GM23338 (cell line): ENCODE measurements around the gene AP2M1. TPM values are rescaled to one million over a fixed set of nuclear protein-coding genes. Genes with fewer than 3 reads are reported as not detected.

Source experiments
- ATAC-seq: fragments of 200-7000 bp; cut with Tn5 transposase; 3 replicates; pipeline ENCODE4 v1.9.1; 2020
- DNase-seq: peaks from one replicate; pipeline ENCODE4 v3.0.0-alpha.2; 2015; ENCODE audit warnings: low spot score
- H2AFZ ChIP-seq: fragments of 200-600 bp; sonication (generic); 2 replicates; pipeline ENCODE4 v1.8.0; 2016; ENCODE audit warnings: antibody characterized with exemption, mild to moderate bottlenecking, moderate library complexity
- H3F3A ChIP-seq: fragments of 200-600 bp; sonication (generic); replicated peaks from 2 replicates; pipeline ENCODE4 v1.8.0; 2017; ENCODE audit warnings: antibody characterized with exemption, mixed run types, low read depth
- H3K27ac ChIP-seq: fragments of 200-600 bp; sonication (generic); 2 replicates; pipeline ENCODE4 v1.6.1; 2016; ENCODE audit warnings: low read depth
- H3K27me3 ChIP-seq: fragments of 200-600 bp; sonication (generic); 2 replicates; pipeline ENCODE4 v1.8.0; 2016; ENCODE audit warnings: mild to moderate bottlenecking, mixed run types, moderate library complexity; ENCODE audit not compliant: insufficient read depth
- H3K36me3 ChIP-seq: fragments of 200-600 bp; sonication (generic); 2 replicates; pipeline ENCODE4 v1.8.0; 2016; ENCODE audit warnings: mild to moderate bottlenecking; ENCODE audit not compliant: insufficient read depth
- H3K4me1 ChIP-seq: fragments of 200-600 bp; sonication (generic); 2 replicates; pipeline ENCODE4 v1.8.0; 2016; ENCODE audit warnings: mild to moderate bottlenecking, moderate library complexity; ENCODE audit not compliant: insufficient read depth
- H3K4me2 ChIP-seq: fragments of 200-600 bp; sonication (generic); 2 replicates; pipeline ENCODE4 v1.7.1; 2017; ENCODE audit warnings: mixed run types
- H3K4me3 ChIP-seq: fragments of 200-600 bp; sonication (generic); 2 replicates; pipeline ENCODE4 v1.6.1; 2016; ENCODE audit warnings: mixed run types
- H3K79me2 ChIP-seq: fragments of 200-600 bp; sonication (generic); replicated peaks from 2 replicates; pipeline ENCODE4 v1.8.0; 2017; ENCODE audit warnings: mild to moderate bottlenecking; ENCODE audit not compliant: insufficient read depth
- H3K9me2 ChIP-seq: fragments of 200-600 bp; sonication (generic); 2 replicates; pipeline ENCODE4 v1.8.0; 2017; ENCODE audit not compliant: insufficient read depth
- H4K20me1 ChIP-seq: fragments of 200-600 bp; sonication (generic); replicated peaks from 2 replicates; pipeline ENCODE4 v1.8.0; 2017; ENCODE audit warnings: mild to moderate bottlenecking; ENCODE audit not compliant: insufficient read depth
- H3K27ac Mint-ChIP-seq: 2 replicates; pipeline ENCODE4 v1.8.0; 2020; ENCODE audit warnings: inconsistent platforms, mild to moderate bottlenecking, moderate library complexity, mixed read lengths
- H3K27me3 Mint-ChIP-seq: 3 replicates; pipeline ENCODE4 v1.8.0; 2022; ENCODE audit warnings: low read depth, mild to moderate bottlenecking, moderate library complexity, mixed read lengths, inconsistent platforms; ENCODE audit not compliant: insufficient read depth, poor library complexity
- H3K36me3 Mint-ChIP-seq: 3 replicates; pipeline ENCODE4 v1.8.0; 2021; ENCODE audit warnings: low read depth, mild to moderate bottlenecking, inconsistent platforms, moderate library complexity, mixed read lengths
- H3K4me1 Mint-ChIP-seq: 3 replicates; pipeline ENCODE4 v1.8.0; 2020; ENCODE audit warnings: mild to moderate bottlenecking, inconsistent platforms, mixed read lengths
- H3K4me3 Mint-ChIP-seq: 3 replicates; pipeline ENCODE4 v1.8.0; 2021; ENCODE audit warnings: moderate library complexity, mild to moderate bottlenecking, inconsistent platforms, mixed read lengths
- H3K9me3 Mint-ChIP-seq: 3 replicates; pipeline ENCODE4 v1.8.0; 2020; ENCODE audit warnings: moderate library complexity, mild to moderate bottlenecking, inconsistent platforms, mixed read lengths
- CREB1 ChIP-seq: fragments of 250-450 bp; sonication (Bioruptor Pico); IDR thresholded peaks from 2 replicates; pipeline ENCODE4 v1.5.0; 2020; ENCODE audit warnings: low read depth, mild to moderate bottlenecking, moderate library complexity
- ETS1 ChIP-seq: IDR thresholded peaks from 2 replicates; pipeline ENCODE4 v1.6.1; 2016; ENCODE audit warnings: antibody characterized with exemption
- EZH2 ChIP-seq: fragments of 200-600 bp; sonication (generic); IDR thresholded peaks from one replicate; pipeline ENCODE4 v1.8.0; 2017; ENCODE audit warnings: antibody characterized with exemption, mild to moderate bottlenecking, low read depth; ENCODE audit not compliant: unreplicated experiment
- JUNB ChIP-seq: IDR thresholded peaks from one replicate; pipeline ENCODE4 v1.6.1; 2016; ENCODE audit warnings: antibody characterized with exemption; ENCODE audit not compliant: unreplicated experiment
- POLR2AphosphoS5 ChIP-seq: IDR thresholded peaks from 2 replicates; pipeline ENCODE4 v1.6.1; 2016; ENCODE audit warnings: antibody characterized with exemption, low read depth
- REST ChIP-seq: IDR thresholded peaks from one replicate; pipeline ENCODE4 v1.6.1; 2018; ENCODE audit warnings: antibody characterized with exemption; ENCODE audit not compliant: unreplicated experiment
- ZNF462 ChIP-seq: fragments of 250-450 bp; sonication (Bioruptor Pico); IDR thresholded peaks from 2 replicates; pipeline ENCODE4 v1.5.0; 2020; ENCODE audit warnings: mild to moderate bottlenecking, moderate library complexity
- long read RNA-seq: library from polyadenylated mRNA; unstranded; transcript quantifications from one replicate; pipeline ENCODE4 v2.0.0, GENCODE V29; 2020; ENCODE audit not compliant: unreplicated experiment
- polyA plus RNA-seq: library from polyadenylated mRNA; unstranded; fragments of >200 nt; fragmentation: Nextera tagmentation; extraction: Ambion mirVana; gene quantifications from 2 replicates; pipeline ENCODE4 v1.2.1, GENCODE V29; 2016
- total RNA-seq: library from RNA; depleted of rRNA; stranded (reverse); fragments of >200 nt; shearing (Covaris generic); gene quantifications from 2 replicates; pipeline ENCODE4 v1.2.3, GENCODE V29; 2014; rRNA removed

Gene AP2M1
- total RNA-seq = 269 and 305 TPM in 2 replicates
- polyA plus RNA-seq = 190 and 215 TPM in 2 replicates
- long read RNA-seq, transcript AP2M1-202 (11 exons, 2,091 nt) = major isoform, 21 of 362 reads
- long read RNA-seq, partial matches to known transcripts = 21 of 362 reads
- long read RNA-seq, other reads (novel, unspliced or antisense) = 316 of 362 reads

- Histone ChIP-seq H3K27me3 (no peaks in the 10 kb centered on the region), H3F3A (0 out of 2 replicates have a peak, but pooled peaks cover 4% of the 10 kb centered on the region), H3K36me3 (peaks cover 3% of the 10 kb centered on the region; the same call in 1 of the 2 replicates), H3K79me2 (peaks cover 37% of the 10 kb centered on the region), H3K4me2 (peak within 1 kb of the TSS; percentile 97), H3K27ac (peak within 1 kb of the TSS; percentile 97), H3K4me3 (peak within 1 kb of the TSS; percentile 92), H3K4me1 (peaks cover 15% of the 10 kb centered on the region), H2AFZ (no peak within 1 kb of the TSS), H4K20me1 (peaks cover 4% of the 10 kb centered on the region; the same call in 1 of the 2 replicates), H3K9me2 (no peaks in the 10 kb centered on the region)
- peak; percentile 53; the same call in 1 of the 2 replicates for TF ChIP-seq CREB1 (CRISPR knock-in tag)
- TF ChIP-seq JUNB = no peak
- no peak for TF ChIP-seq EZH2
- TF ChIP-seq REST = no peak
- TF ChIP-seq POLR2AphosphoS5 = peak; percentile 84
- no peak for TF ChIP-seq ZNF462 (CRISPR knock-in tag)
- TF ChIP-seq ETS1 = peak; percentile 98
- Mint-ChIP-seq H3K4me1 (peaks cover 38% of the 10 kb centered on the region), H3K27ac (peak within 1 kb of the TSS; percentile 99), H3K27me3 (peaks cover 5% of the 10 kb centered on the region), H3K4me3 (peak within 1 kb of the TSS; percentile 98), H3K9me3 (no peaks in the 10 kb centered on the region), H3K36me3 (peaks cover 46% of the 10 kb centered on the region)
- DNase-seq (peak; percentile 99), ATAC-seq (peak; percentile 65)
Measured at GRCh38 chr3:184174646-184175492, at the start of gene AP2M1. AP2M1 (plus strand) TSS chr3:184174855; CDS start chr3:184176994, 2,139 bp downstream.
